NCI-H446 treated with DMSO at 0.1 percent for 48 hours (cell line): Measurements from ENCODE around the gene FRAS1.
"Not testable (repeated sequence)": the region's sequence is repeated elsewhere in the genome, so short reads cannot be mapped to it uniquely, and the experiment has no call there.

Experiments used
- DNase-seq: peaks from one replicate; lab custom pipeline; 2025; lab: John Stamatoyannopoulos, UW

FRAS1 gene

GRCh38 chr4:78437608-78438088 is 380.5 kb downstream of the FRAS1 start:
- DNase-seq: no peak

- no peak for DNase-seq
These were observed 382.2 kb downstream of the FRAS1 start for GRCh38 chr4:78439328-78439727.

DNA sequence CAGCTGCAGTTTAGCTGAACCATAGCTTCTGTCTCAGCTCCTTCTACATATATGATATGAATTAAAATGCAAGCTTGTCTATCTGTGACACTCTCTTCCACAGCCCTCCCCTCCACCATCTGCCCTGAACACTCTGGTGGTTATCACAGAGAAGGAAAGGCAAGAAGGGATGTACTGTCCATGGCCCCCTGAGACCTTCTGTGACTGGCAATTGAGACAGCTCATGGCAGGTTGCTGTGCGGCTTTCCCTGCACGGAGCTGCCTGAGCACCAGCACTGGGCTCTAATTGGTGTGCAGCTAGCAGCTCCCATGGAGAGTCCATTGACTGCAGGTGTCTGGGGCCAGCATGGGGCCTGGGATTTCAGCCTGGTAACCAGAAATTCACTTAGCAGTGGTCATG is 384.6 kb downstream of the FRAS1 start:
- DNase-seq: no peak

DNA sequence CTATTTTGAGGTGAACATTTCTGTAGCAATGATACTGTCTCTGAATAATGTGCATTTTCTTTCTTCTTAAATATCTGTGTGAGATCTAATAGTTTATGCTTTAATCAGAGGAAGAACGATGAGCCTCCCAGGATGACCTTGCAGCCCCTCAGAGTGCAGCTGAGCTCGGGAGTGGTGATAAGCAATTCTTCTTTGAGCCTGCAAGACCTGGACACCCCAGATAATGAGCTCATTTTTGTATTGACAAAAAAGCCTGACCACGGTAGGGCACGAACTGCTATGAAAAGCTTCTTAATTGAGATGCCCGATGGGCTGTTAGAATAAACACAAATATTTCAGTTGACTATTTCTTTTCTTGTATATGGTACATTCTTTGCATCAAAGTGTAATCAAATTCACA is 389.5 kb downstream of the FRAS1 start:
- DNase-seq: no peak

DNA sequence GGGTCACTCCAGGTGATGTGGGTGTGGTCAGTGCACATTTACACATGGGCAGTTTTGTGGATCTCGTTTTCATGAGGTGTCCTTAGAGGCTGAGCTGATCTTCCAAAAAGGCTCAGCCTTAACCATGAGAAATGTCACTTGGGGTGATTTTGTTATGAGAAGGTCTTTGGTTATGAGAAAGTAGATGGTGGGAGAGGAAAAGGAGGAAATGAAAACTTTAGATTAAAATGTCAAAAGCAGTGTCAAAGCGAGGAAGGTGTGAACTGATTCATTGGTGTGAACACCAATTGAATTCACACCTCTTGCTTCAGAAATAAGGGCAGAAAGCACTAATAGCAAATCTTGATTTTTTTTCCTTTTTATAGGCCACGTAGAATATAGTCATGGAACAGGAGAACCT is 394.3 kb downstream of the FRAS1 start:
- DNase-seq: no peak

GRCh38 chr4:78454016-78454415 is 396.9 kb downstream of the FRAS1 start:
- DNase-seq: no peak

DNA sequence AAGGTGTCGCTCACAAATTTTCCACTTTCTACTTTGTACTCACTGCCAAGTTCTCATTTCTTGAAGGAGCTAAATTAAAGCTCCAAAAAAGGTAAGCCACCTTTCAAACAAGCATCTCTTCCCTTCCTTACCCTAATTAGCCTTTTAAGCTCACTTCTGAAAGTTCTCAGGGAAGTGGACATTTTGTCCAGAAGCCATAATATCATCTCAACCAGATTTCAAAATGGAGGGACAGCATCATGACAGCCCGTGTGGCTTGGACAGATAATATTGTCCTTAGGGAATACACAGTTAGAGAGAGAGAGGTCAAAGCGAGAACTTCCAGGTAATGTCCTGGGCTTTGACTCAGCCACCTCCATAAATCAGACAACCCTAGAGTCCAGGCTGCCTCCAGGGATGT is 400.6 kb downstream of the FRAS1 start:
- DNase-seq: no peak

- DNase-seq: no peak
These were observed 402.2 kb downstream of the FRAS1 start for GRCh38 chr4:78459327-78459726.

GRCh38 chr4:78460368-78460767 is 403.2 kb downstream of the FRAS1 start:
- DNase-seq: no peak

- no peak for DNase-seq
These were observed 407.1 kb downstream of the FRAS1 start for GRCh38 chr4:78464265-78464664.

DNA sequence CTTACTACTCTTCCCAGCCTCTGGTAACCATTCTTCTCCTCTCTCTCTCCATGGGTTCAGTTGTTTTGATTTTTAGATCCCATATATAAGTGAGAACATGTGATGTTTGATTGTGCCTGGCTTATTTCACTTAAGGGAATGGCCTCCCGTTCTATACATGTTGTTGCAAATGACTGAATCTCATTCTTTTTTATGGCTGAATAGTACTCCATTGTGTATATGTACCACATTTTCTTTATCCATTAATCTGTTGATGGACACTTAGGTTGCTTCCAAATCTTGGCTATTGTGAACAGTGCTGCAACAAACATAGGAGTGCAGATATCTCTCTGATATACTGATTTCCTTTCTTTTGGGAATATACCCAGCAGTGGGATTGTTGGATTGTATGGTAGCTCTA is 410.1 kb downstream of the FRAS1 start:
- DNase-seq: not testable (repeated sequence)

DNA sequence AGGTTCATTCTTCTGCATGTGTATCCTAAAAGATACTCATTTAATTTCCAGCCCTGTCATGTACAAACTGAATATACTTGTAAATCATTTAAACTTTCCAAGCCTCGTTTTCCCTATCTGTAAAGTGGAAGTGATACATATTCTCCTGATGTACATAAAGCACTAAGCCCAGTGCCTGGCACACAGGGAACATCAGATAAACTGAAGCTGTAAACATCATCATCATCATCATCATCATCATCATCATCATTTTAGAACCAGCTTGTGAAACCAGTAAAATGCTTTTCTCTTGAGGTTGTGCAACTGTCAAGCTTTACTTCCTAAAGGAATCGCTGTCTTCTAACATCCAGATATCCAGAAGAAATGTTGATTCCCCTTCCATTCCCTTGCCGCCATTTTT is 411.1 kb downstream of the FRAS1 start:
- DNase-seq: no peak

GRCh38 chr4:78476108-78476704 is 419.1 kb downstream of the FRAS1 start:
- no peak for DNase-seq

GRCh38 chr4:78477276-78477675 is 420.2 kb downstream of the FRAS1 start:
- no peak for DNase-seq

- DNase-seq: no peak
These were observed 421.4 kb downstream of the FRAS1 start for GRCh38 chr4:78478523-78478922.

- DNase-seq: no peak
These were observed 423.2 kb downstream of the FRAS1 start for GRCh38 chr4:78480286-78480685.

GRCh38 chr4:78481180-78481579 is 424.1 kb downstream of the FRAS1 start:
- DNase-seq: no peak

- DNase-seq: no peak
These were observed 425.2 kb downstream of the FRAS1 start for GRCh38 chr4:78482281-78482680.

- DNase-seq: no peak
These were observed 426.7 kb downstream of the FRAS1 start for GRCh38 chr4:78483811-78484210.

GRCh38 chr4:78484574-78484973 is 427.5 kb downstream of the FRAS1 start:
- DNase-seq: no peak

GRCh38 chr4:78493731-78494130 is 436.6 kb downstream of the FRAS1 start:
- DNase-seq: no peak

- DNase-seq: no peak
These were observed 439.0 kb downstream of the FRAS1 start for GRCh38 chr4:78496021-78496643.

- not testable (repeated sequence) for DNase-seq
These were observed 449.1 kb downstream of the FRAS1 start for GRCh38 chr4:78506260-78506659.

- no peak for DNase-seq
These were observed 451.9 kb downstream of the FRAS1 start for GRCh38 chr4:78509043-78509442.
